HepG2 (cell line): Measurements from ENCODE around the gene MCF2L. TPM values are rescaled to one million over a fixed set of nuclear protein-coding genes. Genes with fewer than 3 reads are reported as not detected.

Source experiments
- ATAC-seq: fragments of 200-7000 bp; cut with Tn5 transposase; 3 replicates; pipeline ENCODE4 v1.9.1; 2020; ENCODE audit warnings: mild to moderate bottlenecking, moderate library complexity
- BruUV-seq: library from RNA; stranded (reverse); fragments of 400-500 nt; replicated peaks from 2 replicates; lab custom pipeline; 2021; lab: Mats Ljungman, UMichigan
- CTCF ChIA-PET: fragments of 300-600 bp; formaldehyde crosslinking; extraction: SDS; loops from one replicate; lab custom pipeline; 2021; ENCODE audit warnings: low total read pairs, inconsistent platforms, low intra/inter-chr PET ratio; lab: Yijun Ruan, JAX
- POLR2A ChIA-PET: fragments of 350-600 bp; sonication (Branson Sonifier 250); formaldehyde crosslinking; loops from one replicate; lab custom pipeline; 2020; ENCODE audit warnings: antibody characterized with exemption, inconsistent platforms; lab: Yijun Ruan, JAX
- DNase-seq: peaks from one replicate; pipeline ENCODE4 v3.0.0-alpha.2; 2015; ENCODE audit warnings: low spot score
- FAIRE-seq: peaks from 3 replicates; lab custom pipeline; 2011; peaks lifted over from hg19 to GRCh38; lab: Jason Lieb, UNC
- H2AFZ ChIP-seq: one replicate; pipeline ENCODE4 v1.6.1; 2011; ENCODE audit warnings: low read length, inconsistent platforms
- H3K27ac ChIP-seq: fragments of 300-600 bp; 3 replicates; pipeline ENCODE4 v1.8.0; 2011; ENCODE audit warnings: mixed run types, mild to moderate bottlenecking, mixed read lengths, low read length, inconsistent platforms; ENCODE audit not compliant: insufficient read depth; ENCODE audit errors: extremely low read length
- H3K27me3 ChIP-seq, 2 experiments: fragments of 200-600 bp in 1 of 2; 2 replicates in 1 of 2; 3 replicates in 1 of 2; pipeline versions ENCODE4 v1.6.0 to v1.8.0; 2011; ENCODE audit warnings: low read length in 2 of 2, mild to moderate bottlenecking in 2 of 2, moderate library complexity in 2 of 2, inconsistent platforms in 1 of 2; ENCODE audit not compliant: insufficient read depth in 2 of 2, control insufficient read depth in 1 of 2
- H3K36me3 ChIP-seq, 2 experiments: fragments of 200-600 bp in 1 of 2; replicated peaks in 1 of 2; 2 replicates in 1 of 2; 3 replicates in 1 of 2; pipeline versions ENCODE4 v1.5.1 to v1.8.0; 2011; ENCODE audit warnings: low read length in 2 of 2, inconsistent platforms in 1 of 2; ENCODE audit not compliant: insufficient read depth in 2 of 2, control insufficient read depth in 1 of 2
- H3K4me1 ChIP-seq: 2 replicates; pipeline ENCODE4 v1.5.1; 2012; ENCODE audit warnings: low read length, inconsistent platforms; ENCODE audit not compliant: insufficient read depth
- H3K4me2 ChIP-seq: 2 replicates; pipeline ENCODE4 v1.6.0; 2011; ENCODE audit warnings: low read depth, low read length, inconsistent platforms
- H3K4me3 ChIP-seq, 3 experiments: fragments of 200-600 bp in 1 of 3; sonication (generic), shearing (Covaris generic) in 1 of 3; replicated peaks in 1 of 3; 2 replicates each; pipeline ENCODE4 v1.5.1; 2011 to 2016; ENCODE audit warnings: low read length in 3 of 3, inconsistent platforms in 2 of 3, low read depth in 2 of 3, mild to moderate bottlenecking in 2 of 3, control low read depth in 1 of 3, mixed read lengths in 1 of 3; ENCODE audit not compliant: insufficient read depth in 1 of 3
- H3K79me2 ChIP-seq: one replicate; pipeline ENCODE4 v1.6.1; 2011; ENCODE audit warnings: low read length, inconsistent platforms; ENCODE audit not compliant: insufficient read depth
- H3K9ac ChIP-seq: 2 replicates; pipeline ENCODE4 v1.6.0; 2011; ENCODE audit warnings: mild to moderate bottlenecking, low read depth, low read length, inconsistent platforms; ENCODE audit not compliant: insufficient read depth
- H3K9me3 ChIP-seq: 2 replicates; pipeline ENCODE4 v1.5.1; 2012; ENCODE audit warnings: mild to moderate bottlenecking, low read length
- H4K20me1 ChIP-seq: 2 replicates; pipeline ENCODE4 v1.6.0; 2011; ENCODE audit warnings: inconsistent platforms, mild to moderate bottlenecking, low read length, moderate library complexity; ENCODE audit not compliant: insufficient read depth
- BHLHE40 ChIP-seq: IDR thresholded peaks from 2 replicates; pipeline ENCODE4 v1.6.1; 2011; ENCODE audit warnings: low read length, improper control_type of control experiment
- BRD4 ChIP-seq: sonication (generic); formaldehyde crosslinking; IDR thresholded peaks from 2 replicates; pipeline ENCODE4 v1.4.0; 2020; ENCODE audit warnings: missing genetic modification reagents
- CAMTA2 ChIP-seq: sonication (generic); formaldehyde crosslinking; IDR thresholded peaks from 2 replicates; pipeline ENCODE4 v1.4.0; 2020; ENCODE audit warnings: mild to moderate bottlenecking, missing genetic modification reagents, borderline replicate concordance
- GTF2F1 ChIP-seq: fragments of 150-350 bp; IDR thresholded peaks from 2 replicates; pipeline ENCODE4 v1.6.1; 2014; ENCODE audit warnings: low read length
- HDAC1 ChIP-seq: sonication (generic); formaldehyde crosslinking; IDR thresholded peaks from 2 replicates; pipeline ENCODE4 v1.5.1; 2020; ENCODE audit warnings: mild to moderate bottlenecking, missing genetic modification reagents
- KMT2B ChIP-seq: IDR thresholded peaks from 2 replicates; pipeline ENCODE4 v1.6.1; 2016; ENCODE audit warnings: missing genetic modification reagents, missing compliant biosample characterization
- TAF15 ChIP-seq: fragments of 200-400 bp; formaldehyde crosslinking; IDR thresholded peaks from one replicate; pipeline ENCODE4 v1.6.1; 2018; ENCODE audit warnings: mild to moderate bottlenecking, low read depth, low read length; ENCODE audit not compliant: poor library complexity, severe bottlenecking
- ZNF17 ChIP-seq: sonication (generic); formaldehyde crosslinking; IDR thresholded peaks from 2 replicates; pipeline ENCODE4 v1.5.0; 2020; ENCODE audit warnings: mild to moderate bottlenecking, missing genetic modification reagents
- WGBS: methylation state at CpG from one replicate; pipeline ENCODE4 v1.1.6; 2017; ENCODE audit warnings: low lambda C conversion rate; 5-methylcytosine and 5-hydroxymethylcytosine counted together
- in situ Hi-C: cut with HindIII; loops from 2 replicates; pipeline ENCODE4 v1.10.0; 2017; ENCODE audit warnings: low pct_unique_long_range_greater_than_20kb; ENCODE audit not compliant: extremely low pct_ligation_motif_present
- intact Hi-C: fragments of 100-400 bp; cut with micrococcal nuclease; formaldehyde crosslinking; loops from one replicate; pipeline ENCODE4 v1.10.0; 2022; ENCODE audit not compliant: unreplicated experiment
- polyA plus RNA-seq, 8 experiments: library from polyadenylated mRNA; depleted of rRNA in 3 of 8; stranded (reverse) in 7 of 8; unstranded in 1 of 8; fragments of >200 nt; fragmentation: Illumina TruSeq in 4 of 8; extraction: Trizol in 4 of 8; gene quantifications; 2 replicates each; pipeline versions ENCODE4 v1.2.1 to v1.2.3, GENCODE V29; 2011 to 2016; ENCODE audit warnings: low read depth in 4 of 8, missing spikeins in 1 of 8, mixed read lengths in 1 of 8; ENCODE audit not compliant: insufficient read depth in 1 of 8
- total RNA-seq, 5 experiments: library from RNA; depleted of rRNA; stranded (reverse); fragments of >200 nt; fragmentation: Illumina TruSeq; extraction: Trizol; gene quantifications; 2 replicates each; pipeline ENCODE4 v1.2.3, GENCODE V29; 2016; ENCODE audit warnings: low read depth in 1 of 5
- TF ChIP-seq, protein P1 (sequence below), 2 experiments: fragments of 450-650 bp in 1 of 2; sonication (generic) in 1 of 2; formaldehyde crosslinking; IDR thresholded peaks; 2 replicates each; pipeline versions ENCODE4 v1.5.0 to v1.8.0; 2020 to 2022; ENCODE audit warnings: mild to moderate bottlenecking in 1 of 2, missing genetic modification reagents in 1 of 2
- TF ChIP-seq, protein P2 (sequence below): sonication (generic); formaldehyde crosslinking; IDR thresholded peaks from 2 replicates; pipeline ENCODE4 v1.8.0; 2022; ENCODE audit warnings: missing genetic modification reagents, mild to moderate bottlenecking, moderate library complexity, borderline replicate concordance
- TF ChIP-seq, protein P3 (sequence below): sonication (generic); formaldehyde crosslinking; conservative IDR thresholded peaks from 2 replicates; pipeline ENCODE4 v1.8.1; 2023; ENCODE audit warnings: missing genetic modification reagents
- TF ChIP-seq, protein P4 (sequence below): sonication (generic); formaldehyde crosslinking; IDR thresholded peaks from 2 replicates; pipeline ENCODE4 v1.4.0; 2020; ENCODE audit warnings: missing genetic modification reagents

The MCF2L gene
- total and polyA plus RNA-seq, 2 of the 13 experiments (the other 11 are each of a cell fraction or from before 2014, with no cell fraction given), result 19.4 to 28.4 TPM

DNA sequence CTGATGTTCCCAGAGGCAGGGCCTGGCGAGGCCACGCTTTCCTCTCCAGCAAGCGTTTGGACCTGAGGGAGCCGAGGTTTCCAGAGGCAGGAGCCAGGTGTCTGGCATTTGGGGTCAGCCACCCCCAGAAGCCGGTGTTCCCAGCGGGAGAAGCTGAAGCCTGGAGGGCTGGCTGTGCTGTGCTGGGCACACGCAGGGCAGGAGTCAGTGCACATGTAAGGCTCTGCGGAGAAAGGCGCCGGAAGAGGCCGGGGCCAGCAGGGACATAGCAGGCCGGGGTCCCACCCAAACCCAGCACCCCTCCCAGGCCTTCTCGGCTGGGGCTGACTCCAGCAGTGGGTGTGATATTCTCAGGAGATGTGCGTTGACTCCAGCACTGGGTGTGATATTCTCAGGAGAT, 31.6 kb downstream of the MCF2L start (continued):
- TF ChIP-seq, protein P1, sequence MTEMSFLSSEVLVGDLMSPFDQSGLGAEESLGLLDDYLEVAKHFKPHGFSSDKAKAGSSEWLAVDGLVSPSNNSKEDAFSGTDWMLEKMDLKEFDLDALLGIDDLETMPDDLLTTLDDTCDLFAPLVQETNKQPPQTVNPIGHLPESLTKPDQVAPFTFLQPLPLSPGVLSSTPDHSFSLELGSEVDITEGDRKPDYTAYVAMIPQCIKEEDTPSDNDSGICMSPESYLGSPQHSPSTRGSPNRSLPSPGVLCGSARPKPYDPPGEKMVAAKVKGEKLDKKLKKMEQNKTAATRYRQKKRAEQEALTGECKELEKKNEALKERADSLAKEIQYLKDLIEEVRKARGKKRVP (CRISPR knock-in tag; IDR thresholded peaks at IDR 0.05), result no peak
- TF ChIP-seq KMT2B, result no peak

DNA sequence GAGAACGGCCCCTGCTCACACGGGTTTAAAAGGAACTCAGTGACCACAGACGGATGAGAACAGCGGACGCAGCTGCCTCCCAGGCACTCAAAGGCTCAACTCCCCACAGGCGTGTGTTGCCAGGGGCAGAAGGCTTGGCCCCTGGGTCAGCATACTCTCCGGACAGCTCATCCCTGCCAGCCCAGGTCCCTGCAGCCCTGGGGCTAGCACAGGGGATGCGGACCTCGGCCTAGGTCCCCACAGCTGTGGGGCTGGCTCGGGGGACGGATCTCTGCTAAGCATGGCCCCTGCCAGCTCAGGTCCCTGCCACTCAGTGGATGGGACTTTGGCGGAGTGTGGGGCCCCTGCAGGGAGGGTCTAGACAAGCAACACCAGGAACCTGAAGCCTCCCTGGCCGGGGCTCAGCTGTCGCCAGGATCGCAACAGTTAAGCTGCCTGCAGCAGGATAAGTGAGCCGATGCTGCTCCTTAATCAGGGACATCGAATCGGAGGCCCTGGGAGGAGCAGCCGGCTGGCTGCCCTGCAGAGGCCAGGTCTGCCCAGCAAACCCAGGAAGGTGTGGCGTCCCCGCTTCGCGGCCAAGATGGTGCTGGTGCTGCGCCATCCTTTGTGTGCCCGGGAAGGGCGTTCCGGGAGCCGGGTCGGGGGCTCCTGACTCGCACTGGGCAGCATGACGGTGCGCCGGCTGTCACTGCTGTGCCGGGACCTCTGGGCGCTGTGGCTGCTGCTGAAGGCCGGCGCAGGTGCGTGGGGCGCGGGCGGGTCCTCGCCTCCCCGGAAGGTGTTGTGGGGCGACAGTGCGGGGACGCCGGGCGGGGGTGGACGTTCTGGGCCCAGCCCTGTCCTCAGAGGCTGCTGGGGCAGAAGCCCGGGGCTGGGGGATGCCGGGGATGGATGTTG, 32.5 kb downstream of the MCF2L start:
- Histone ChIP-seq H3K27me3 (no peaks in the 10 kb centered on the region), H3K4me3 (peak overlapping the region; percentile 61 to 76 (median 64); a peak in 5 of 6 replicates), H4K20me1 (no peaks in the 10 kb centered on the region), H3K4me1 (peaks cover 60% of the 10 kb centered on the region), H2AFZ (no peak overlapping the region), H3K36me3 (peaks cover 2 to 6% of the 10 kb centered on the region in 2 experiments; a peak in 2 of 5 replicates), H3K4me2 (peak overlapping the region; percentile 98), H3K9me3 (no peaks in the 10 kb centered on the region), H3K9ac (peak overlapping the region; percentile 62), H3K79me2 (peaks cover 7% of the 10 kb centered on the region), H3K27ac (peak overlapping the region; percentile 37)
- no CpG with 5 or more reads among the region's 51 CpGs for WGBS
- CTCF ChIA-PET, result interaction anchor here (1.0 to 3.4 kb wide), 2 partner anchors 21 to 59 kb away, joined by 3 to 33 read pairs; no protein-coding TSS in a partner anchor
- intact Hi-C loops, result loop anchor here (1.0 to 2.0 kb wide), 3 partner anchors 16 to 59 kb away; no protein-coding TSS in a partner anchor
- in situ Hi-C loops, result loop anchor here (5.0 kb wide), 1 partner anchor 59 kb away; no protein-coding TSS in a partner anchor
- POLR2A ChIA-PET, result interaction anchor here (1.0 to 3.1 kb wide), 9 partner anchors 12 to 58 kb away, joined by 3 to 18 read pairs (median 4); no protein-coding TSS in a partner anchor
- DNase-seq, result peak; percentile 47
- peak; percentile 82 for ATAC-seq
- FAIRE-seq, result no peak
- BruUV-seq, result no TSS peak
- TF ChIP-seq, protein P2, sequence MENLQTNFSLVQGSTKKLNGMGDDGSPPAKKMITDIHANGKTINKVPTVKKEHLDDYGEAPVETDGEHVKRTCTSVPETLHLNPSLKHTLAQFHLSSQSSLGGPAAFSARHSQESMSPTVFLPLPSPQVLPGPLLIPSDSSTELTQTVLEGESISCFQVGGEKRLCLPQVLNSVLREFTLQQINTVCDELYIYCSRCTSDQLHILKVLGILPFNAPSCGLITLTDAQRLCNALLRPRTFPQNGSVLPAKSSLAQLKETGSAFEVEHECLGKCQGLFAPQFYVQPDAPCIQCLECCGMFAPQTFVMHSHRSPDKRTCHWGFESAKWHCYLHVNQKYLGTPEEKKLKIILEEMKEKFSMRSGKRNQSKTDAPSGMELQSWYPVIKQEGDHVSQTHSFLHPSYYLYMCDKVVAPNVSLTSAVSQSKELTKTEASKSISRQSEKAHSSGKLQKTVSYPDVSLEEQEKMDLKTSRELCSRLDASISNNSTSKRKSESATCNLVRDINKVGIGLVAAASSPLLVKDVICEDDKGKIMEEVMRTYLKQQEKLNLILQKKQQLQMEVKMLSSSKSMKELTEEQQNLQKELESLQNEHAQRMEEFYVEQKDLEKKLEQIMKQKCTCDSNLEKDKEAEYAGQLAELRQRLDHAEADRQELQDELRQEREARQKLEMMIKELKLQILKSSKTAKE, result no peak
- TF ChIP-seq HDAC1 (peak; percentile 37; the same call in 1 of the 2 replicates), TAF15 (no peak), GTF2F1 (no peak), ZNF17 (CRISPR knock-in tag) (0 out of 2 replicates have a peak, but pooled peaks have one; percentile 46), CAMTA2 (CRISPR knock-in tag) (no peak), BRD4 (CRISPR knock-in tag) (no peak), BHLHE40 (no peak)
- TF ChIP-seq, protein P3, sequence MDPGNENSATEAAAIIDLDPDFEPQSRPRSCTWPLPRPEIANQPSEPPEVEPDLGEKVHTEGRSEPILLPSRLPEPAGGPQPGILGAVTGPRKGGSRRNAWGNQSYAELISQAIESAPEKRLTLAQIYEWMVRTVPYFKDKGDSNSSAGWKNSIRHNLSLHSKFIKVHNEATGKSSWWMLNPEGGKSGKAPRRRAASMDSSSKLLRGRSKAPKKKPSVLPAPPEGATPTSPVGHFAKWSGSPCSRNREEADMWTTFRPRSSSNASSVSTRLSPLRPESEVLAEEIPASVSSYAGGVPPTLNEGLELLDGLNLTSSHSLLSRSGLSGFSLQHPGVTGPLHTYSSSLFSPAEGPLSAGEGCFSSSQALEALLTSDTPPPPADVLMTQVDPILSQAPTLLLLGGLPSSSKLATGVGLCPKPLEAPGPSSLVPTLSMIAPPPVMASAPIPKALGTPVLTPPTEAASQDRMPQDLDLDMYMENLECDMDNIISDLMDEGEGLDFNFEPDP (CRISPR knock-in tag), result no peak
- TF ChIP-seq, protein P4, sequence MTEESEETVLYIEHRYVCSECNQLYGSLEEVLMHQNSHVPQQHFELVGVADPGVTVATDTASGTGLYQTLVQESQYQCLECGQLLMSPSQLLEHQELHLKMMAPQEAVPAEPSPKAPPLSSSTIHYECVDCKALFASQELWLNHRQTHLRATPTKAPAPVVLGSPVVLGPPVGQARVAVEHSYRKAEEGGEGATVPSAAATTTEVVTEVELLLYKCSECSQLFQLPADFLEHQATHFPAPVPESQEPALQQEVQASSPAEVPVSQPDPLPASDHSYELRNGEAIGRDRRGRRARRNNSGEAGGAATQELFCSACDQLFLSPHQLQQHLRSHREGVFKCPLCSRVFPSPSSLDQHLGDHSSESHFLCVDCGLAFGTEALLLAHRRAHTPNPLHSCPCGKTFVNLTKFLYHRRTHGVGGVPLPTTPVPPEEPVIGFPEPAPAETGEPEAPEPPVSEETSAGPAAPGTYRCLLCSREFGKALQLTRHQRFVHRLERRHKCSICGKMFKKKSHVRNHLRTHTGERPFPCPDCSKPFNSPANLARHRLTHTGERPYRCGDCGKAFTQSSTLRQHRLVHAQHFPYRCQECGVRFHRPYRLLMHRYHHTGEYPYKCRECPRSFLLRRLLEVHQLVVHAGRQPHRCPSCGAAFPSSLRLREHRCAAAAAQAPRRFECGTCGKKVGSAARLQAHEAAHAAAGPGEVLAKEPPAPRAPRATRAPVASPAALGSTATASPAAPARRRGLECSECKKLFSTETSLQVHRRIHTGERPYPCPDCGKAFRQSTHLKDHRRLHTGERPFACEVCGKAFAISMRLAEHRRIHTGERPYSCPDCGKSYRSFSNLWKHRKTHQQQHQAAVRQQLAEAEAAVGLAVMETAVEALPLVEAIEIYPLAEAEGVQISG (CRISPR knock-in tag), result no peak
